Stimulated activated CD4-positive, alpha-beta T cell treated with anti-CD3 and anti-CD28 coated beads, Interleukin-15, amount 100 ng/mL, for 48 hours (primary cell): ENCODE measurements around the gene MT1B.
"Not testable (repeated sequence)": the region's sequence is repeated elsewhere in the genome, so short reads cannot be mapped to it uniquely, and the experiment has no call there.

Source experiments
- DNase-seq, 2 donors: peaks; one replicate each; pipeline ENCODE4 v3.0.0-alpha.2; 2020; ENCODE audit warnings: low read depth in 2 of 2

MT1B gene

DNA sequence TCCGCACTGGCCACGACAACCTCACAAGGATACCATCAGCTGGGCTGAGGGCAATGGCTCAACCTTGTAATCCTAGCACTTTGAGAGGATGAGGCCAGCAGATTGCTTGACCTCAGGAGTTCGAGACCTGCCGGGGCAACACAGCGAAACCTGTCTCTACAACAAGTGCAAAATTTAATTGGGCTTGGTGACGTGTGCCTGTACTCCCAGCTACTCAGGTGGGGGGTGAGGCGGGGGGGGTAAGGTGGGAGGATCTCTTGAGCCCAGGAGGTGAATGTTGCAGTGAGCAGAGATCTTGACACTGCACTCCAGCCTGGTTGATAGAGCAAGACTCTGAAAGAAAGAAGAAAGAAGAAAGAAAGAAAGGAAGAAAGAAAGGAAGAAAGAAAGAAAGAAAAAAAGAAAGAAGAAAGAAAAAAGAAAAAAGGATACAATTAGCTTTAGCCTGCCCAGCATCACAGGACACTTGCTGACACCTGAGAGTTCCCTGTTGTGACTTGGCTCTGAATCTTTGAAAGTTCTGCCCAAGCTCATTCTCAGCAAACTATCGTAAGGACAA, 31.3 kb upstream of the MT1B start:
- no peak for DNase-seq

DNA sequence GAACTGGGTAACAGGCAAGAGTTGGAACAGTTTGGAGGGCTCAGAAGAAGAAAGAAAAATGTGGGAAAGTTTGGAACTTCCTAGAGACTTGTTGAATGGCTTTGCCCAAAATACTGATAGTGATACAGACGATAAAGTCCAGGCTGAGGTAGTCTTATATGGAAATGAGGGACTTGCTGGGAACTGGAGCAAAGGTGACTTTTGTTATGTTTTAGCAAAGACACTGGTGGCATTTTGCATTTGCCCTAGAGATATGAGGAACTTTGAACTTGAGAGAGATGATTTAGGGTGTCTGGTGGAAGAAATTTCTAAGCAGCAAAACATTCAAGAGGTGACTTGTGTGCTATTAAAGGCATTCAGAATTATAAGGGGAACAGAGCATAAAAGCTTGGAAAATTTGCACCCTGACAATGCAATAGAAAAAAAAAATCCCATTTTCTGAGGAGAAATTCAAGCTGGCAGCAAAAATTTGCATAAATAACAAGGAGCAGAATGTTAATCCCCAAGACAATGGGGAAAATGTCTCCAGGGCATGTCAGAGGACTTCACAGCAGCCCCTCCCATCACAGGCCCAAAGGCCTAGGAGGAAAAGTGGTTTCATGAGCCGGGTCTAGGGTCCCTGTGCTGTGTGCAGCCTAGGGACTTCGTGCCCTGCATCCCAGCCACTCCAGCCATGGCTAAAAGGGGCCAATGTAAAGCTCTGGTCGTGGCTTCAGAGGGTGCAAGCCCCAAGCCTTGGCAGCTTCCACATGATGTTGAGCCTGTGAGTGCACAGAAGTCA, 29.8 kb upstream of the MT1B start:
- DNase-seq = not testable (repeated sequence)

- DNase-seq = not testable (repeated sequence)
These were observed 28.5 kb upstream of the MT1B start for GRCh38 chr16:56623184-56623583.

DNA sequence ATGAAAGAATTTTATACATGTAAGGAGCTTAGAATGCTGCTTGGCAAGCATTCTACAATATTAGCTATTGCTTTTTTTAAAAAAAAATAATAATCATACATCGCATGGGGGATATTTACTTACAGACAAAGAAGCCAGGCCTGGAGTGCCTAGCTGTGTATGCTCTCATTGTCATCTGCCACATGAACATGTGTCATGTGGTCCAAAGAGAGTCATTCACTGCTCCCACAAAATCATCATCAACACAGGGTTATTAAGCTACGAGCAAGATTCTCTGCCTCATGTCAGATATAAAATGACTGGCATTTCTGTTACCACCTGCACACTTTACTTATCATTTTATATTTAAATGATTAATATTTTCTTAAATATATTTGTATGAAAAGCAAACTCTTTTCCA, 28.0 kb upstream of the MT1B start:
- no peak for DNase-seq

DNA sequence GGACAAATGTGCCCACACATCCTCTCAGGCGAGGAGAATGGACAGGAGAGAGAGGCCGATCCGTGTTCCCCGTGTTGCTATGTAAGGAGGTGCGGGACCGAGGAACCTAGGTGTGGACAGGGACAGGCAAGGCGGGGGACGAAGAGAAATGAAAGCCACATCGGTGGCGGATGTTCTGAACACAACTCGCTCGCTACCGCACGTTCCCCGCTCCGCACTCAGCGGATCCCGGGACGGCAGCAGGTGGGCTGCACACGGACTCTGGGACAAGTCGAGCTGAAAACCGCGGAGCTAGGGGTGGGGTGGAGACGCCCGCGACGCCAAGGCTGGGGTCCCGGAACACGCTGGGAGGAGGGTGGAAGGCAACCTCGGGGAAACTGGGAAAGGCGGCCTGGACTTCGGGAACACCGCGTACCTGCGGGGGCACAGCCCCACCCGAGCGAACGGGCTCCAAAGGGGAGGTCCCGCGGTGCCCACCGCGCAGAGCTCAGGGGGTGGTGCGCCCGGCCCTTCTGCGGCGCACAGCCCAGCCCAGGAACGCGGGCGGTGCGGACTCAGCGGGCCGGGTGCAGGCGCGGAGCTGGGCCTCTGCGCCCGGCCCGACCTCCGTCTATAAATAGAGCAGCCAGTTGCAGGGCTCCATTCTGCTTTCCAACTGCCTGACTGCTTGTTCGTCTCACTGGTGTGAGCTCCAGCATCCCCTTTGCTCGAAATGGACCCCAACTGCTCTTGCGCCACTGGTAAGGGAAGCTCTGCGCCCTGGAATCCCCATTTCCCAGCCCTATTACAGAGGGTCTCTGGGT, 26.3 kb upstream of the MT1B start, which contains the start of gene MT1E:
TSS of gene MT1E (plus strand) at position 642 of the 803 bp plus-strand sequence. CDS start at position 713, 71 bp downstream.
- DNase-seq = peak; percentile 52 to 59

GRCh38 chr16:56625943-56626654, 25.6 kb upstream of the MT1B start:
- DNase-seq = no peak

DNA sequence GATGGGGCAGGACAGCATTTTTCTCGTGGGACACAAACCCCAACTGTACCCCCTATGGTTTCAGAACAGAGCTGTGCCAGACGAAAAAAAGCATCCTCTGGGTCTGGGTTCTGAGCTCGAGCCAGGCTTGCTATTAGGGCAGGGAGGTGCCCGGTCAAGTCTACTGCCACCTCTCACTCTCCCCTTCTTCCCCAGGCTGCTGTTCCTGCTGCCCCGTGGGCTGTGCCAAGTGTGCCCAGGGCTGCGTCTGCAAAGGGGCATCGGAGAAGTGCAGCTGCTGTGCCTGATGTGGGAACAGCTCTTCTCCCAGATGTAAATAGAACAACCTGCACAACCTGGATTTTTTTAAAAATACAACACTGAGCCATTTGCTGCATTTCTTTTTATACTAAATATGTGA, 25.0 kb upstream of the MT1B start:
- DNase-seq = no peak

GRCh38 chr16:56628486-56629350, 23.0 kb upstream of the MT1B start:
- no peak for DNase-seq

DNA sequence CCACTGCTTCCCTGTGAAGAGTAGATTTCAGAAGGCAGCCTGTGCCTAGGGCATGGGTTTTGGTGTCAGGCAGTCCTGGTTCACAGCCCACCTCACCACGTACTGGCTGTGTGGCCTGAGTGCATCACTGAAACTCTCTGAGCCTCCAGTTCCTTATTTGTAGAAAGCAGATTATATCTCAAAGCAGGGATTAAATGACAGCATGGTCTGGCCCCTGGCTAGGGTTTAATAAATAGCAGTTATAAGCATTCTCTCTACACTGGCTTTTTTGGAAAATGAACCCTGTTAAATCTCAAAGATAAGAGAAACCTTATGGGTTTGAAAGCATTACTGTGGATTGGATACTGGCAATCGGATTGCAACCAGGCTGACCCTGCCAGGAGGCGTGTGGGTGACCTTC, 22.2 kb upstream of the MT1B start:
- DNase-seq = no peak

- DNase-seq = no peak
These were observed 21.6 kb upstream of the MT1B start for GRCh38 chr16:56630134-56630533.

- DNase-seq = no peak
These were observed 20.5 kb upstream of the MT1B start for GRCh38 chr16:56631197-56631596.

- DNase-seq = no peak
These were observed 19.9 kb upstream of the MT1B start for GRCh38 chr16:56631832-56632155.

DNA sequence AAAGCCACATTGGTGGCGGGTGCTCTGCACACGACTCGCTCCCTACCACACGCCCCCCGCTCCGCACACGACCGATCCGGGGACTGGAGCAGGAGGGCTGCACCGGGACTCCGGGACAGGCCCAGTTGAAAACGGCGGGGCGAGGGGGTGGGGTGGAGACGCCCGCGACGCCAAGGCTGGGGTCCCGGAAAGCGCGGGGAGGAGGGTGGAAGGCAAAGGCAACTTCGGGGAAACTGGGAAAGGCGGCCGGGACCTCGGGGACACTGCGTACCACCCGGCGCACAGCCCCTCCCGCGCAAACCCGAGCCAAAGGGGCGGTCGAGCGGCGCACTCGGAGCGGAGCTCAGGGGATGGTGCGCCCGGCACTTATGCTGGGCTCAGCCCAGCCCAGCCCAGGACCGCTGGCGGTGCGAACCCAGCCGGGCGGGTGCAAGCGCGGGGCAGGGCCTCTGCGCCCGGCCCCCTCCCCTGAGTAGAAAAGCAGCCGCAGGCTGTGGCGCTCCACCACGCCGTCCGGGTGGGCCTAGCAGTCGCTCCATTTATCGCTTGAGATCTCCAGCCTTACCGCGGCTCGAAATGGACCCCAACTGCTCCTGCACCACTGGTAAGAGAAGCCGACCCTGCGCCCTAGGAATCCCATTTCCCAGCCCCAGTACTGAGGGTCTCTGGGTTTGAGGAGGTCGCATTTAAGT, 19.4 kb upstream of the MT1B start, which contains the start of gene MT1M:
TSS of gene MT1M (plus strand) at position 504 of the 692 bp plus-strand sequence. CDS start at position 577, 73 bp downstream.
- no peak for DNase-seq

- no peak for DNase-seq
These were observed 18.8 kb upstream of the MT1B start for GRCh38 chr16:56632848-56633365.

DNA sequence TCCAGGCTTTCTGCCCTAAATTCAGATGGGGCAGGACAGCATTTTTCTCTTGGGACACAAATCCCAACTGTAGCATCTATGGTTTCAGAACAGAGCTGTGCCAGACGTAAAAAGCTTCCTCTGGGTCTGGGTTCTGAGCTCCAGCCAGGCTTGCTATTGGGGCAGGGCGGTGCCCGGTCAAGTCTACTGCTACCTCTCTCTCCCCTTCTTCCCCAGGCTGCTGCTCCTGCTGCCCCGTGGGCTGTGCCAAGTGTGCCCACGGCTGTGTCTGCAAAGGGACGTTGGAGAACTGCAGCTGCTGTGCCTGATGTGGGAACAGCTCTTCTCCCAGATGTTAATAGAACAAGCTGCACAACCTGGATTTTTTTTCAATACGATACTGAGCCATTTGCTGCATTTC, 18.2 kb upstream of the MT1B start:
- DNase-seq = no peak

DNA sequence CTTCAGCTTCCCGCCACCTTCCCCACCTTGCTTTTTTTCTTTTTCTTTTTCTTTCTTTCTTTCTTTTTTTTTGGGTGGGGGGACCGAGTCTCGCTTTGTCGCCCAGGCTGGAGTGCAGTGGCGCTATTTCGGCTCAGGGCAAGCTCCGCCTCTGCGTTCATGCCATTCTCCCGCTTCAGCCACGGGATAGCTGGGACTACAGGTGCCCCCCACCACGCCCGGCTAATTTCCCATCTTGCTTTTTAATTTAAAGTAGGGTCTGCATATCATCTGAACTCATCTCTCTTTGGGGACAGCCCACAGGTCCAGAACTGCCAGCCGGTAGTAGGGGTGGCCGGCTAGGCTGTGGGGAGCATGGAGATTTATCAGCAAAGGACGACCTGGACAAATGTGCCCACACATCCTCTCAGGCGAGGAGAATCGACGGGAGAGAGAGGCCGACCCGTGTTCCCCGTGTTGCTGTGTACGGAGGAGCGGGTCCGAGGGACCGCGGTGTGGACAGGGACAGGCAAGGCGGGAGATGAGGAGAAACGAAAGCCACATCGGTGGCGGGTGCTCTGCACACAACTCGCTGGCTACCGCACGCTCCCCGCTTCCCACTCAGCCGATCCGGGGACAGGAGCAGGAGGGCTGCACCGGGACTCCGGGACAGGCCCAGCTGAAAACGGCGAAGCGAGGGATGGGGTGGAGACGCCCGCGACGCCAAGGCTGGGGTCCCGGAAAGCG, 16.8 kb upstream of the MT1B start:
- no peak for DNase-seq

DNA sequence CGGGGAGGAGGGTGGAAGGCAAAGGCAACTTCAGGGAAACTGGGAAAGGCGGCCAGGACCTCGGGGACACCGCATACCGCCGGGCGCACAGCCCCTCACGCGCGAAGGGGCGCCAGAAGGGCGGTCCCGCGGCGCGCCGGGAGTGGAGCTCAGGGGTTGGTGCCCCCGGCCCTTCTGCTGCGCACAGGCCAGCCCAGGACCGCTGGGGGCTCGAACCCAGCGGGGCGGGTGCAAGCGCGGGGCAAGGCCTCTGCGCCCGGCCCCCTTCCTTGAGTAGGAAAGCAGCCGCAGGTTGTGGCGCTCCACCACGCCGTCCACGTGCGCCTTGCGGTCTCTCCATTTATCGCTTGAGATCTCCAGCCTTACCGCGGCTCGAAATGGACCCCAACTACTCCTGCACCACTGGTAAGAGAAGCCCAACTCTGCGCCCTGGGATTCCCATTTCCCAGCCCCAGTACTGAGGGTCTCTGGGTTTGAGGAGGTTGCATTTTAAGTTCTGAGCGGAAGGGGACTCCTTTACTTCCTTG, 16.2 kb upstream of the MT1B start:
- DNase-seq = no peak

GRCh38 chr16:56636616-56637413, 14.9 kb upstream of the MT1B start:
- DNase-seq = no peak
